Activated CD8-positive, alpha-beta T cell treated with anti-CD3 and anti-CD28 coated beads, Interleukin-2, amount 10 ng/mL, durations not matched to agents 7 days and 5 days (primary cell): ENCODE data around the gene ACAP3. TPM values are rescaled to one million over a fixed set of nuclear protein-coding genes. Genes with fewer than 3 reads are reported as not detected.
A peak's percentile ranks its signal among the peaks of the same experiment; 100 is the strongest.

Source experiments
- ATAC-seq: fragments of 150-1000 bp; cut with Tn5 transposase; one replicate; pipeline ENCODE4 v1.10.0; 2021; ENCODE audit warnings: moderate library complexity
- CTCF ChIA-PET: fragments of 350-600 bp; sonication (Branson Sonifier 250); formaldehyde crosslinking; loops from one replicate; lab custom pipeline; 2021; ENCODE audit warnings: antibody characterized with exemption; lab: Charles Lee
- POLR2A ChIA-PET: fragments of 350-600 bp; sonication (Branson Sonifier 250); formaldehyde crosslinking; loops from one replicate; lab custom pipeline; 2021; ENCODE audit warnings: antibody characterized with exemption; lab: Charles Lee
- DNase-seq: peaks from one replicate; pipeline ENCODE4 v3.0.0-alpha.2; 2020
- H3K27ac Mint-ChIP-seq: one replicate; pipeline ENCODE4 v1.8.0; 2021; ENCODE audit warnings: mild to moderate bottlenecking, mixed read lengths
- H3K27me3 Mint-ChIP-seq: one replicate; pipeline ENCODE4 v1.8.0; 2021; ENCODE audit warnings: low read depth, mixed read lengths
- H3K36me3 Mint-ChIP-seq: one replicate; pipeline ENCODE4 v1.8.0; 2021; ENCODE audit warnings: low read depth, mixed read lengths
- H3K4me1 Mint-ChIP-seq: one replicate; pipeline ENCODE4 v1.8.0; 2021; ENCODE audit warnings: low read depth, mixed read lengths
- H3K4me3 Mint-ChIP-seq: one replicate; pipeline ENCODE4 v1.8.0; 2021; ENCODE audit warnings: mild to moderate bottlenecking, mixed read lengths
- H3K9me3 Mint-ChIP-seq: one replicate; pipeline ENCODE4 v1.8.0; 2022; ENCODE audit warnings: mixed read lengths; ENCODE audit not compliant: insufficient read depth
- total RNA-seq, 2 experiments: library from RNA; stranded (reverse); gene quantifications; one replicate each; pipeline ENCODE4 v1.2.3, GENCODE V29; 2021

The ACAP3 gene
- total RNA-seq, 2 experiments from 2014 or later = 65.2 to 87.3 TPM

DNA sequence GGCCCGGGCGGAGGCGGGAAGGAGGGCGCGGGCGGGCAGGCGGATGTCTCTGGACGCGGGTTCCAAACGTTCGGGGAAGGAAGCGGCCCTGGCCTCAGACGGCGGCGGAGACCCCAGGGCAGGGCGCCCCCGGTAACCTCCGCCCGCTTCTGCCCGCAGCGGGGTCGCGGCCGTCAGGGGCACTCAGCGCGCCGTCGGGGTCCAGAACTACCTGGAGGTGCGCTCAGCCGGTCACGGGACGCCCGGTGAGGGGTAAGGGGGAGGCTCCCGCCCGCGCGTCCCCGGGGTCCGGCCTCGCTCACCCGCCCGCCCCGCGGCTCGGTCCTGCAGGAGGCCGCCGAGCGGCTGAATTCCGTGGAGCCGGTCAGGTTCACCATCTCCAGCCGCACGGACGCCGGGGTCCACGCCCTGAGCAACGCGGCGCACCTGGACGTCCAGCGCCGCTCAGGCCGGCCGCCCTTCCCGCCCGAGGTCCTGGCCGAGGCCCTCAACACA is 1.1 kb upstream of the ACAP3 start:
- POLR2A ChIA-PET = no interaction called here
- H3K4me1 Mint-ChIP-seq = peaks cover 23% of the 10 kb centered on the region
- ATAC-seq (no peak), DNase-seq (no peak)
- no peaks in the 10 kb centered on the region for H3K27me3 Mint-ChIP-seq
- CTCF ChIA-PET = no interaction called here
- peaks cover 16% of the 10 kb centered on the region for H3K36me3 Mint-ChIP-seq
- H3K27ac Mint-ChIP-seq = peak overlapping the region; percentile 89
- H3K9me3 Mint-ChIP-seq = no peaks in the 10 kb centered on the region
- H3K4me3 Mint-ChIP-seq = peak overlapping the region; percentile 84

DNA sequence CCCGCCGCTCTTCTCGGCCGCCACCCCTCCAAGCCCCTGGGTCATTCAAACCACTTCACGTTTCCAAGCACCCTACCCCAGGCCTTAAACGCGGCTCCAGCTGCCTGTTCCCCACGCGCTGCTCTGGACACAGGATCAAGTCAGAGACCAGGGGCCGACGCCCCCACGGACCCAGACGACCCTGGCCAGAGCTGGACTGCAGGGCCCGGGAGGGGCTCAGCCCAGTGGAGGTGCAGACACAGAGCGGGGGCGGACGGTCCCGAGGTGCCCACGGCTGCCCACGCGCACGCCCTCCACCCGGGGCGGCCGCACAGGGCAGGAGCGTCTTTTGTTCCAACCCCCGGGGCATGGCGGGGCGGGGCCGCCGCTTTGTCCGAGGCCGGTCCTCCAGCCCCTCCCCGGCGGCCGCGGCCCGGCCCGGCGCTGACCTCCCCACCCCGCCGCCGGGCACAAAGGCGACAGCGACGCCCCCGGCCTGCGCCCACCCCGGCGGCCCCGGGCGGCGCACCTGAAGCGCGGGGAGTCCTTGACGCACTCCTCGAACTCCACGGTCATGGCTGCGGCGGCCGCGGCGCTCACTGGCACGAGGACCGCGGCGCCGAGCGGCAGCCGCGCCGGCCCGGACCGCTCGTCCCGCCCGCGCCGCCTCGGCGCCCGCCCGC is 338 bp downstream of the ACAP3 start:
- Mint-ChIP-seq H3K27ac (peak overlapping the region; percentile 95), H3K36me3 (peaks cover 6% of the 10 kb centered on the region), H3K4me1 (peaks cover 23% of the 10 kb centered on the region), H3K9me3 (no peaks in the 10 kb centered on the region), H3K27me3 (no peaks in the 10 kb centered on the region), H3K4me3 (peak overlapping the region; percentile 84)
- ChIA-PET CTCF (interaction anchor here (1.0 kb wide), 1 partner anchor 185 kb away, joined by 4 read pairs; no protein-coding TSS in a partner anchor), POLR2A (no interaction called here)
- DNase-seq (no peak), ATAC-seq (peak; percentile 5)

DNA sequence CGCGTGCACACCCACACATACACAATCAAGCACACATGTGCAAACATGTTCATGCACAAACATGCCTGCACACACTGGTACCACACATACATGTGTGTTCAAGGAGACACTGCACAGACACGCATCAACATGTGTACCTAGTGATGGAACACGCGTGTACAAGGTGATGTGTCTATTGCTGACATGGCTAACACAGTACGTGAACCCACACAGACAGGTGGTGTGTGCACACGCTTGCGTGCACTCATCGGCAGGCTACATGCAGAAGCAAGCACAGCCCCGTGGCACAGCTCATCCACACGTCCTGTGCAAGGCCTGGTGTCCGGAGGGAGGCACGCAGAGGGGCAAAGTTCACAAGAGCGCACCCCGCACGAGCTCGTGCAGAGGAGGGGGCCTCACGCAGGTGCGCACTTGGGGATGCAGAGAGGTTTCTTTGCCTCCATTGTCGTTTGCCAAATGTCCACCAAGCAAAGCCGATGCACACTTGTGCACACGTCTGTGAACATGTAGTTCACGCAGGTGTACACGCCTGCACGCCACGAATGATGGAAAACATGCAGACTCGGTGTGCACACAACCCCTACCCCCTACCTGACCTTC is 969 bp downstream of the ACAP3 start:
- no peaks in the 10 kb centered on the region for H3K27me3 Mint-ChIP-seq
- H3K27ac Mint-ChIP-seq = peak overlapping the region; percentile 95
- H3K9me3 Mint-ChIP-seq = no peaks in the 10 kb centered on the region
- H3K4me3 Mint-ChIP-seq = peak overlapping the region; percentile 84
- ATAC-seq (no peak), DNase-seq (no peak)
- CTCF ChIA-PET = interaction anchor here (1.0 kb wide), 1 partner anchor 184 kb away, joined by 4 read pairs; no protein-coding TSS in a partner anchor
- H3K4me1 Mint-ChIP-seq = peaks cover 23% of the 10 kb centered on the region
- POLR2A ChIA-PET = no interaction called here
- H3K36me3 Mint-ChIP-seq = peaks cover 6% of the 10 kb centered on the region

DNA sequence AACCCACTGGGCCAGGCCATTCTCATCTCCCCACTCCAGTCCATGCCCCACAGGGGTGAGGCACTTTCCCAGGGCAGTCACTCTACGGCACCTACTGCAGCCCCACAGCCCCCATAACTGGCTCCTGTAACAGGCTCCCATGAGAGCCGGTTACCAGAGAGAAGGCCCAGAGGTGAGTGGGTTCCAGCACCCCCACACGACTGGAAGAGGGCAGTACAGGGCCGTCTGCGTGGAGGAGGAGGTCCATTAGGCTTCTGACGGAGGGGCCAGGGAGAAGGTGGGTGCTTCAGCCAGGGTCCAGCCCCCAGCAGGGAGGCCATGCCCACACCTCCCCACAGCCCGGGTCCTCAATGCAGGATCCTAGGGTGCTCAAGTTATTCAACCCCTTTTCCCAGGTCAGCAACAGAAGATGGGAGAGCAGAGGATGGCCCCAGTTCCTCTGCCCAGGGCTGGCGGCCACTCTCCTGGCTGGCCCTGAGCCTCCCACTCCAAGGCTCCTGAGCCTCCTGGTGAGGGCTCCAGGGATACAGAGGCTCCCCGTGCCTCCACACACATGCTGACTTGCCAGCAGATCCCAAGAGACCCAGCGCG is 1.6 kb downstream of the ACAP3 start:
- Mint-ChIP-seq H3K9me3 (no peaks in the 10 kb centered on the region), H3K27me3 (no peaks in the 10 kb centered on the region), H3K4me3 (peak overlapping the region; percentile 84), H3K36me3 (peaks cover 6% of the 10 kb centered on the region), H3K4me1 (peaks cover 23% of the 10 kb centered on the region), H3K27ac (peak overlapping the region; percentile 95)
- ATAC-seq (peak; percentile 8), DNase-seq (peak; percentile 61)
- CTCF ChIA-PET = interaction anchor here (0.8 to 1.6 kb wide), 6 partner anchors 14 to 305 kb away, joined by 3 to 16 read pairs (median 4); partner anchors contain the start of gene AURKAIP1
- POLR2A ChIA-PET = interaction anchor here (1.0 to 1.1 kb wide), 2 partner anchors 33 to 183 kb away, joined by 3 read pairs; partner anchors contain the start of gene UBE2J2

DNA sequence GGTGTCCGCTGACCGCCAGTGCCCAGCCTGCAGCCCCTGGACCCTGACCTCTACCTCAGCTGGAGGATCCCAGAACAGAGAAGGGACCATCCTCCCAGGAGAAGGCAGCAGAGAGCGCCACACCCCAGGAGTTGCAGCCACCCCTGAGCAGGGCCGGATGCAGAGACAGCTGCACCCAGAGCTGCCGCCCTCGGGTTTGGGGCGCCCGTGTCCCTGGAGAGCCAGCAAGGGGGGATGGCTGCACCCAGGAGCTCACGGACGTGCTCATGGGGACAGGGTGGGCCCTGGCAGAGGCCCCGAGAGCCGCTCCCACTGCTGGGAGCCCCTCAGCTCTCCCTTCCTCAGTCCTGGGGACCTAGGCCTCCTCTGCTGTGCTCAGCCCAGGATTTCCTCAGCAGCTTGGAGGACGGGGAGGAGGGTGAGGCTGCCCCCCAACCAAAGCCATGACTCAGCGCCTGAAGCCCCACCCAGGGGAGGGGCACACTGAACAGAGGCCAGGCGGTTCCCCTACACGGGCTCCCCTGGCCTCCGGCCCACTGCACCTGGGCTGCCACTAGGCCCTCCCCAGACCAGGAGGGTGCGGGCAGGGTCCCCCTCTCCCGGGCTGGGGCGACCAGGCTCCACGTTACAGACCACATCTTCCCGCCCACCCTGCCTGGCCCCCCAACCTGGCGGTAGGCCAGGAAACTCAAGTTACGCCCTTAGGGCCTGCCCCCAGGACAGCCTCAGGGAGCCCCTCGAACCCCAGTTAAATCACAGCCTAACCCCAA is 2.2 kb downstream of the ACAP3 start:
- ChIA-PET POLR2A (interaction anchor here (0.9 to 1.1 kb wide), 3 partner anchors 20 to 183 kb away, joined by 3 read pairs; partner anchors contain the start of gene UBE2J2), CTCF (interaction anchor here (0.7 to 1.6 kb wide), 10 partner anchors 14 to 304 kb away, joined by 3 to 16 read pairs (median 4); partner anchors contain the start of genes AURKAIP1 and UBE2J2)
- peaks cover 23% of the 10 kb centered on the region for H3K4me1 Mint-ChIP-seq
- peak overlapping the region; percentile 84 for H3K4me3 Mint-ChIP-seq
- peak overlapping the region; percentile 95 for H3K27ac Mint-ChIP-seq
- H3K9me3 Mint-ChIP-seq = no peaks in the 10 kb centered on the region
- H3K36me3 Mint-ChIP-seq = peaks cover 2% of the 10 kb centered on the region
- no peaks in the 10 kb centered on the region for H3K27me3 Mint-ChIP-seq
- peak; percentile 62 for ATAC-seq
- DNase-seq = peak; percentile 89

DNA sequence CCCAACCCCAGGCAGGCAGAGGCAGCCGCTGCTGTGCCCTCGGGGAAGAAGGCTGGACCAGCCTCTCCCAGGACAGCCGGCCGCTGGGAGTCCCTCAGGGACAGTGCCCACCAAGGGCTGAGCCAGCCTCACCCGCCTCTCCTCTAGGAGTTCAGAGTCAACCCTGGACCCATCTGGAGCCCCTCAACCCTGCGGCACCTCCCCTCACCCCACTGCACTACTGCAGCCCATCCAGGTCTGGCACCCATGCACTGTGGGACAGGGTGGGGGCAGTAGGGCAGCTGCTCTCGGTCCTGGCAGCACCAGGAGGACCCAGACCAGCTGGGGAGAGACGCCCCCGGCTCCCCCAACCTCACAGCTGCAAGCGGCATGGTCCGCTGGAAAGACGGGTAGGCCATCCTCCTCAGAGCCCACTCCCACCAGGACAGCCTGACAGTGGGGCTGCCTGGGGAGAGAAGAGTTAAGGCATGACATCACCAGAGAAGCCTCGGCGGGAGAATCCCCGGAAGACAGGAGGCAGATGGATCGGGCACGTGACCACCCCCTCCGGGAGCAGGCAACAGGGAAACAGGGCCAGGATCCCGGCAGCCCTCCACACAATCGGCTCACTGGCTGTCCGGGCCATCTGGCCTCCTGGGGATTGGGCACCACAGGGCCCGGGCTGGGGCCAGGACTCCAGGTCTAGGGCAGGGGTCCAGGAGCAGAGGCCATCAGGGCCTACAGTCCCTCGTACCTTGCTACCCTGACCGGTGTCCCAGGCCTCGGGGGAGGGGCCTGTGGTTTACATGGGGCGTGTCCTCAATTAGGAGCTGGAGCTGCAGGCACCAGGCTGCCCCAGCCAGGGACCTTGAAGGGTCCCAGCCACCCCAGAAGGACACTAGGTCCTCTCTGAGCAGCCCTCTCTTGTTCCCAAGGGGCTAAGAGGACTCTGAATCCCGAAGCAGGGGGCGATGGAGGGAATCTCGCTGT is 3.1 kb downstream of the ACAP3 start:
- no peaks in the 10 kb centered on the region for H3K9me3 Mint-ChIP-seq
- CTCF ChIA-PET = interaction anchor here (1.0 to 1.6 kb wide), 7 partner anchors 31 to 303 kb away, joined by 3 to 16 read pairs (median 7); partner anchors contain the start of genes AURKAIP1 and UBE2J2
- H3K4me1 Mint-ChIP-seq = peaks cover 20% of the 10 kb centered on the region
- DNase-seq (no peak), ATAC-seq (no peak)
- H3K4me3 Mint-ChIP-seq = peak overlapping the region; percentile 84
- POLR2A ChIA-PET = interaction anchor here (0.6 to 1.1 kb wide), 4 partner anchors 19 to 337 kb away, joined by 3 read pairs; partner anchors contain the start of gene UBE2J2
- peak overlapping the region; percentile 95 for H3K27ac Mint-ChIP-seq
- H3K27me3 Mint-ChIP-seq = no peaks in the 10 kb centered on the region
- H3K36me3 Mint-ChIP-seq = no peaks in the 10 kb centered on the region

DNA sequence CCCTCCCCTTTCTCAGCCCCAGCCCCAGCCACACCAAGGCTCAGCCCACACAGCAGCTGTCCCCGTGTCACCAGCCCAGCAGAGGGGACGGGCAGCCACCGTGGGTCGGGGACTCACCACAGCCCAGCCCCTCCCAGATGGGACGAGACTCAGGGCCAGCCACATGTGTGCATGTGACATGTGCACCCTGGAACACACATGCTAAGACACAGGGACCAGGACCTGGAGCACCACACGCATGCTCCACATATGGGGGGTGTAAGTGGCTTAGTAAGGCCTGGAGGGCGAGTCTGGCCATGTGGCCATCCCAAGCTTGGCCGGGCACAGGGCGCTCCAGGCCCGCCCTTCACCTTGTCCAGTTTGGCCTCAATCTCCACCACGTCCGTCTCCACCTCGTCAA is 4.0 kb downstream of the ACAP3 start:
- POLR2A ChIA-PET = no interaction called here

DNA sequence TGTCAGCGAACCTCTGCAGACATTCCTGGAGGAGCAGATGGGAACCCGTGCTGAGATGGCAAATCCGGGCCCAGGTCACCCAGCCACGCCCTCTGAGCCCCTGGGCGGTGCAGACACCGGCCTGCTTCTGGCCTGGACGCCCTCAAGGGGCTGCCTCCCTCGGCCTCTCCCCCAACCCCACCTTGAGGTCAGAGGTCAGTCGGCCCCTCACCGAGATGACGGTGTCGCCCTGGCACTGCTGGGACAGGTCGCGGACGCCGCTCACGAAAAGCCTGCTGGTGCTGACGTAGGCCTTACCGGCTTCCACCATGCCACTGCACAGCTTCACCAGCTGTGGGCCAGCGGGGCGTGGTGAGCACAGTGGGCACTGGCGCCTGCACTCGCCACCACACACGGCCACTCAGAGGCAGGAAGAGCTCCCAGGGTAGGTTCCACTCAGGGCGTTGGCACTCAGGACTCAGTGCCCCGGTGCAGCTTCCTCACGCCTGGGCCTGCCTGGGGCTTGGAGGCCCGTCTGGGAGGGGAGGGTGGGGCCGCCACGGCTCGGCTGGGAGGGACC is 4.7 kb downstream of the ACAP3 start:
- no peak for DNase-seq
- ChIA-PET CTCF (no interaction called here), POLR2A (no interaction called here)

More for the DNA sequence above, 4.0 kb downstream of the ACAP3 start:
- Mint-ChIP-seq H3K27me3 (no peaks in the 10 kb centered on the region), H3K4me3 (no peak overlapping the region), H3K4me1 (peaks cover 20% of the 10 kb centered on the region), H3K36me3 (no peaks in the 10 kb centered on the region), H3K9me3 (no peaks in the 10 kb centered on the region), H3K27ac (peak overlapping the region; percentile 60)
- ATAC-seq (no peak), DNase-seq (no peak)
- CTCF ChIA-PET = no interaction called here

DNA sequence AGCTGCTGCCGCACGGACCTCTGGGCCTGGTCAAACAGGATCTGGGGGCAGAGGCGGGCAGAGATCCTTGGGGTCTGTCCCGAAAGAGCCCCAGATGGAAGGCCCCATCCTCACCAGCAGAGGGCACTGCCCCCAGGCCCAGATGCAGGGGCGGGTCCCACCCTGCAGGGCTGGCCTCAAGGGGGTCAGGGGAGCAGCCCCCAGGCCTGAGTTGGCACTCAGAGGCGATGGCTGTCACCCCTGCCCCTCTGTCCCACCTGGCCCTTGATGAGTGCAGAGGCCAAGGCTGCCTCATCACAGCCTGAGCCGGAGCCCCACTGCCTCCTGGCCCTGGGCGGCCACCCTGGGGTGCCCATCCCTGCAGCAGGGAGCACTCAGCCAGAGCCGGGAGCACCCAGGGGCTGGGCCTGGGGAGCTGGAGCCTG is 5.7 kb downstream of the ACAP3 start:
- no peak for DNase-seq
- H3K27me3 Mint-ChIP-seq = no peaks in the 10 kb centered on the region
- CTCF ChIA-PET = no interaction called here
- no peaks in the 10 kb centered on the region for H3K9me3 Mint-ChIP-seq
- no peaks in the 10 kb centered on the region for H3K36me3 Mint-ChIP-seq
- H3K4me1 Mint-ChIP-seq = peaks cover 20% of the 10 kb centered on the region
- H3K4me3 Mint-ChIP-seq = no peak overlapping the region
- ATAC-seq = no peak
- POLR2A ChIA-PET = no interaction called here
- H3K27ac Mint-ChIP-seq = no peak overlapping the region

More for the DNA sequence above, 4.7 kb downstream of the ACAP3 start:
- ATAC-seq = no peak
- H3K4me1 Mint-ChIP-seq = peaks cover 20% of the 10 kb centered on the region
- no peaks in the 10 kb centered on the region for H3K27me3 Mint-ChIP-seq
- no peaks in the 10 kb centered on the region for H3K36me3 Mint-ChIP-seq
- H3K9me3 Mint-ChIP-seq = no peaks in the 10 kb centered on the region
- H3K27ac Mint-ChIP-seq = no peak overlapping the region
- no peak overlapping the region for H3K4me3 Mint-ChIP-seq

DNA sequence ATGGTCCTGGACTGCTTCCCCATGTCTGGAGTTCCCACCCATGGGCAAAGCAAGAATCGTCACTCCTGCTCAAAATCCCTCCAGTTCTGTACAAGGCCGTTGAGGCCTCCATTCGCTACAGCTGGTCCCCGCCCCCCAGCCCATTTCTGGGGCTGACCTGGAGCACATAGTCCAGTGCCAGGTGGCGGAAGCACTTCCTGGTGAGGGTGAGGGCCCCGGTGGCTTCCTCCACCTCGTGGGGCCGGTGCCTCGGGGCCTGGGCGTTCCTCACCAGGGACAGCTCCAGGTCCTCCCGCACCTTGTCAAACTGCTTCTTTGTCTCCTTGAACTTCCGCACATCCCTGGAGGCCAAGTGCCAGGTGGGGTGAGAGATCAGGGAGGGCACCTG is 7.4 kb downstream of the ACAP3 start:
- Mint-ChIP-seq H3K27ac (no peak overlapping the region), H3K4me1 (peaks cover 9% of the 10 kb centered on the region), H3K36me3 (no peaks in the 10 kb centered on the region), H3K4me3 (no peak overlapping the region), H3K9me3 (no peaks in the 10 kb centered on the region), H3K27me3 (no peaks in the 10 kb centered on the region)
- CTCF ChIA-PET = no interaction called here
- DNase-seq (no peak), ATAC-seq (no peak)
- POLR2A ChIA-PET = no interaction called here
